GM11168 (cell line): Measurements from ENCODE around the gene SPESP1.

Experiments
- in situ Hi-C: fragments of 300-500 bp; cut with MboI; formaldehyde crosslinking; loops from one replicate; pipeline ENCODE4 v1.12.0; 2022; ENCODE audit warnings: low sequenced_read_pairs; ENCODE audit not compliant: unreplicated experiment

The SPESP1 gene

GRCh38 chr15:68930268-68931022 lies at the start of gene SPESP1:
SPESP1 (plus strand) TSS chr15:68930525; CDS start chr15:68930654, 129 bp downstream.
- in situ Hi-C loops = no loop called here

DNA sequence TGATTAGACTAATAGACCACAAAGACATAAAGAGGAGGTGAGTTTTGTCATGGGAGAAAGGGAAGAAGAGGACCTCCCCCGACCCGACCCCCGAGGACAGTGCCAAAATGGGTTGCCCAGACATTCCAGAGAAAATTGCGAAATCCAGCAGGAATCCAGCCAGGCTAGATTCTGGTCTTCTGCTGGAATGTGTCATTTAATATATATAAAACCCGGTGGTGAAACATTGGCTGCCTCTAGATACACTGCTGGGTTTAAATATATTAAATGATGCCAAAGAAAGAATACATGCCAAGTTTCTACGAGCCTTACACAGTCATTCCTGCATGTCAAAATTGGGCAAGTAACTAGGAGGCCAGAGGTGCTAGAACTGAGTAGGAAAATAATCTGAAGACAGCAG lies 45.3 kb upstream of the SPESP1 start:
- in situ Hi-C loops = loop anchor here (25.0 kb wide), 1 partner anchor 323 kb away; no protein-coding TSS in a partner anchor

DNA sequence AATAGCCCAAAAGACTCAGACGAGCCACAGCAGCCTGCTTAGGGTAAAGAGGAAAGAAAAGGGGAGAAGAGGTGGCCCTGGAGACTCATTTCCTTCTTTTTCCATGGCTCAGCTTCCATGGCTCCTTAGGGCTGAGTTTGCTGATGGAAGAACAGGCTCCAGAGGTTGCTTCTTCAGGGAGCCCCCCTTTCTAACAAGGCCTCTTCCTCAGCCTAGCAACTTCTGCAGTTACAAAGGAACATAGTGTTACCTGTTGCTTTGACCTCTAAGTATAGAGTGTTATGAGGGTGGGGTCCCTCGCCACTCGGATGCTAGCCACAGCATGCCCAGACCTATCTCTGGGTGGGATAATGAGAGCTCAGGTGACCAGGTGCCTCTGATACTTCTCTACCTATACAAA lies 43.2 kb upstream of the SPESP1 start:
- in situ Hi-C loops = loop anchor here (25.0 kb wide), 1 partner anchor 325 kb away; no protein-coding TSS in a partner anchor

DNA sequence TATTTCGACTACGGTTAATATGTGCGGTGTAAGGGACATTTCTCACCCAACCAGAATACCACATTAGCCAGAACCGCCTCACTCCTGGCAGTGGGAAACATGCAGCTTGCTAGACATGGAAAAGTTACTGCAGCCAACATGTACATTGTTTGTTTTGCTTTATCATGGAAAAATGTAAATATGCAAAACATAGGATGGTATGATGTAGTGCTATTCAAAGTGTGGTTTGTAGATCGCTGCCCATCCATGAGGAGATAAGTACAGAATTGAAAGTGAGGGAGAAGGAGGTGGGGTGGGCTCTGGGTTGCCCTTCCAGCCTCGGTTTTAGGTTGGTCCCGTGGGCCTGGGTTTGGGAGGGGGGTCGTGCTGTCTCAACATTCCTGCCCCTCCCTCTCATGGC lies 42.5 kb upstream of the SPESP1 start:
- in situ Hi-C loops = loop anchor here (25.0 kb wide), 1 partner anchor 326 kb away; no protein-coding TSS in a partner anchor

DNA sequence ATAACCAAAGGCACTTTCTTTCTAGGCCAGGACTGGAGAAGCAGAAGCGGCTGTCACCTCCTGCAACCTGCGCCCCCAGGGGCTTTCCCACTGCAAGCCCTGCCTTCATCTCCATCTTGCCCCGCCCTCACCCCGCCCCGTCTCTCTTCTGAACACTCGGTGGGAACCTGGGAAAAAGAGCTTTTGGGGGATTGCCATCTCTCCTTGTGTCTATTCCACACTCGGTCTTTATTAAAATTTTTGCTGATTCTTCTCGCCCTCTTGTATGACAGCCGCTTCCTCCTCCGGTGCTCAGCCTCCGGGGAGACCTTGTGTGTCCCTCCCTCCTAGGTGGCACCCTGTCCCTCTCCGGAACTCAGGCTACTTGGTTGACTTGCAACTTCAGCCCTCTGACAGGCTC lies 41.9 kb upstream of the SPESP1 start:
- in situ Hi-C loops = loop anchor here (25.0 kb wide), 1 partner anchor 326 kb away; no protein-coding TSS in a partner anchor

GRCh38 chr15:68894208-68894607 lies 36.1 kb upstream of the SPESP1 start:
- in situ Hi-C loops = loop anchor here (25.0 kb wide), 1 partner anchor 332 kb away; no protein-coding TSS in a partner anchor

DNA sequence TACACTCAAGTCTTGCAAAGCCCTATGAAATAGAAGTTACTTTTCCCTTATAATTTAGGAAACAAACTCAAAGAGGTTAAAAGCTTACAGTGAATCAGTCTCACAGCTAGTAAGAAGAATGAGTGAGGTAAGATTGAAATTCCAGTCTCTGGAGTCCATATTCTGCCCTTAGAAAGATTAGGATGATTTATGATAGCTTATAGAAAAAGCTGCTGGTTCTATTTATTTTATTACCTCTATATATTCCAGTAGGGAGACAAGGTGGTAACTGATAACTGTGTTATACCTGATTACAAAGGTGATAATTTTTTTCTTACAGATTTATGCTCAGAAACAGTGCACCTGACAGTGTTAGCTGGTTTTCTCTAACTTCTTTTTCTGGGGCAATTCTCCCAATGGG lies 34.1 kb upstream of the SPESP1 start:
- in situ Hi-C loops = loop anchor here (25.0 kb wide), 1 partner anchor 334 kb away; no protein-coding TSS in a partner anchor

DNA sequence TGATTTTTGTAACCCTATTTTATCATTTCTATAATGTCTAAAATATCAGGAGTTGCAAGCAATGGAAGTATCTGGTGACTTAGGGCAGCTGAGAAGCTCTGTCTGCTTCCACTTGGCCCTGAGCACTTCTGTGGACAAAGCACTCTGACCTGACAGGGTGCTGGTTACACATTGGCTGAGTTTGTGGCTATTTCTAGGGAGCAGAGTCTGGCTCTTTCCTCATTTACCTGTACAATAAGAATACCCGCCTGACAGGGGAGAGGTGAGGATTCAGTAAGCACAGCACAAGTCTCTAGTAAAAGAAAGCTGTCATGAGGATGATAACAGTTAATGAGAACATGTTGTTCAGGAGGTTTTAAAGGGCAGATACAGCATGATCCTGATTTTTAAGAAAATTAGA lies 33.3 kb upstream of the SPESP1 start:
- in situ Hi-C loops = loop anchor here (25.0 kb wide), 1 partner anchor 335 kb away; no protein-coding TSS in a partner anchor

- in situ Hi-C loops = no loop called here
Observed at GRCh38 chr15:68900027-68900426, 30.3 kb upstream of the SPESP1 start.

- in situ Hi-C loops = no loop called here
Observed at GRCh38 chr15:68907396-68907923, 22.9 kb upstream of the SPESP1 start.

DNA sequence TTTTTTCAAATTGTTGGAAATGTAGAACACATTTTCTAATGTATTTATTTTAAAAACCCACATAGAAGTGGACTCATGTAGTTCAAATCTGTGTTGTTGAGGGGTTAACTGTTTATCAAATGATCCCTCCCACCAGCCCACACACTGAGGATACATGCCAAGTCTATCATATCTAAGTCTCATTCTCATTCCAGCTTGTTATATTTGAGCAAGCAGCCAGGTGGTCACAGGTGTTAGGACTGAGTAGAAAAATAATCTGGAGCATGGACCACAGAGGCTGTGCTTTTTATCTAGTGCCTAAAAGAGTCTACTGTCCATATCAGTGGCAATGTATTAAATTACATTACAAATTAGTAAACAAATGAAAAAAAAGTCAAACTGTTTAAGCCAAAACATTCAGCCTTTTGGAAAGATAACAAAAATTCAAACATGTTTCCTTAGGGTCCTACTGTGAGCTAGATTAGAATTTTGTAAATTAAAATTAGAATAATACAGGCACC lies 20.7 kb upstream of the SPESP1 start:
- in situ Hi-C loops = no loop called here

DNA sequence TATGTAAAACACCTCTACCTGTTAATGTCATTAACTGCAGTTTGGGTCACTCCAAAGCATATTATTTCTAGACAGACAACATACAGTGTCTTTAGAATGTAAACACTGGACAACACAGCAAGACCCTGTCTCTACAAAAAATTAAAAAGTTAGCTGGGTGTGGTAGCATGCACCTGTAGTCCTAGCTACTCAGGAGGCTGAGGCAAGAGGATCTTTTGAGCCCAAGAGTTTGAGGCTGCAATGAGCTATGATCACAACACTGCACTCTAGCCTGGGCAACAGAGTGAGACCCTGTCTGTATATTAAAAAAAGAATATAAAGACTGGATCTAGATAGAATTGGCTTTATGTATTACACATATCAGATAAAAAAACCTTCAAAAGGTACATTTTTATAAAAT lies 20.0 kb upstream of the SPESP1 start:
- in situ Hi-C loops = no loop called here

DNA sequence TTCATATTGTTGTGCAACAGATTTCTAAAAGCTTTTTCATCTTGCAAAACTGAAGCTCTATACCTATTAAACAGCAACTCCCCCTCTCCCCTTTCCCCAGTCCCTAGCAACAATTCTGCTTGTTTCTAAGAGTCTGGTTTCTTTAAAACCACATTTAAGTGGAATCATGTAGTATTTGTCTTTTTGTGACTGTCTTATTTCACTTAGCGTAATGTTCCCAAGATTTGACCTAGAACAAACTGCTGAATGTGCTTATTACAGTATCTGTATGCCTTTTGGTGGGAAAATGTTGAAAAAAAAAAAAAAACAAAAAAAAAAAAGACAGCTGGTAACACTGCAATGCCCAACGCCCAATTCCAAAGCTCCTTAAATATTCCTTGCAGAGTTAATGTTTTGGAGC lies 19.5 kb upstream of the SPESP1 start:
- in situ Hi-C loops = no loop called here

DNA sequence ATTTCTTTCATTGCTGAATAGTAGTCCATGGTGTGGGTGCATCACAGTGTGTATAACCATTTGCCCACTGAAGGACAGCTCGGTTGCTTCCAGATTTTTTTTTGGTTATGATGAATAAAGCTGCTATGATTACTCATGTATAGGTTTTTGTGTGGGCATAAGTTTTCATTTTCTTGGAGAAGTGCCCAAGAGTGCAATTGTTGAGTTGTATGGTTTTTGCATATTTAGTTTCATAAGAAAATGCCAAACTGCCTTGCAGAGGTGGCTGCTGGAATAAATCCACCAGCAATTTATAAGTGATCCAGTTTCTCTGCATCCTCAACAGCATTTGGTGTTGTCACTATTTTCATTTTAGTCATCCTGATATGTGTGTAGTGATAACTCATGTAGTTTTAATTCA lies 8.4 kb upstream of the SPESP1 start:
- in situ Hi-C loops = no loop called here

DNA sequence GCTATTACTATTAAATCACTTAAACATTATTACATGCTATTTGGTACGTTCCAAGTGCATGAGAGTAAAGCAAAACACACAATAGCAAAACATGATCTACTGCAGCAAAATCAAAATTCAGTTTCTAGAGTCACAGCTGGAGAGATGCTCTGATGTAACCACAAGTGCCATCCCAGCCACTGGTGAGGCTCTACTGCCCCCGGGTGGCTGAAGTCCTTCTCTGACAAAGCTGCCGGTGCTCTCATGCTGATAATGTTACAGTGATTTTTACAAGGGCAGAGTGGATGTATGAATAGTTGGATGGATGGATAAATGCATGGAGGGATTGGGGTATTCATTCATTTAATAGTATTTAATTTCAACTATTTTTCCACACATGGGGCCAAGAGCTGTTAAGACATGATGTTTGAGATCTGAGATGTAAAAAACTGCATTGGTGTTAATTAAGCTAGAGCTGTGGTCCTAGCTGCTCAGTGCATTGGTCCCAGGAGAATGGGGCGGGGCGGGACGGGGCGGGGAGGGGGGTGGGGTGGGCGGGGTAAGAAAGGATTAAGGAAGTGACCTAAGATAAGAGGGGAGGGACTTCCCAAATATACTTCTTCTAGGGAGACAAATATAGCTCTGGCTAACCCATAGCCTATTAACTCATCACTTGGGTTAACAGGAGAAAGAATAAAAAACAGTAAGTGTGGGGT lies 5.3 kb upstream of the SPESP1 start:
- in situ Hi-C loops = no loop called here

GRCh38 chr15:68933001-68933400 lies 2.7 kb downstream of the SPESP1 start:
- in situ Hi-C loops = no loop called here

GRCh38 chr15:68934341-68934740 lies 4.0 kb downstream of the SPESP1 start:
- in situ Hi-C loops = no loop called here

GRCh38 chr15:68935400-68935937 lies 5.1 kb downstream of the SPESP1 start:
- in situ Hi-C loops = no loop called here

DNA sequence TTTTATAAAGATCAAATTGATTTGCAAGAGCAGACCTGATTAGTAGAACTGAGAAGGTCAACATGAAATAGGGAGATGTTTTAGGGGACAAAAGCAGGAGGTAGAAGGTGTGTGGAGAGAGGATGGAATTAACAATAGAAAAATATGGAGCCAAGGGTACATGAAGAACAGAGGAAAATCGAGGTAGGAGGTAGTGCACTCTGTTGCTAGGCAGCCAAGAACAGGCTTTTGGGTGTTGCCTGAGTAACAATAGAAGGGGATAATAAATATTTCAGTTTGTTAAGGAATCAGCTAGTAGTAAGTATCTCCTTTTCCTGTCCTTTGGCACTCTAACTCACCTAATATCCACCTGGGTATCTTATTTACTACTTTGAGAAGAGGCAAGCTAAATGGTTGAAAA lies 9.2 kb downstream of the SPESP1 start:
- in situ Hi-C loops = no loop called here

GRCh38 chr15:68951813-68952212 lies 21.5 kb downstream of the SPESP1 start:
- in situ Hi-C loops = no loop called here

GRCh38 chr15:68957696-68958095 lies 27.4 kb downstream of the SPESP1 start:
- in situ Hi-C loops = no loop called here
